Measurements from ENCODE around the gene PLEKHG5. TPM values are rescaled to one million over a fixed set of nuclear protein-coding genes. Genes with fewer than 3 reads are reported as not detected.
"Not testable (repeated sequence)": the region's sequence is repeated elsewhere in the genome, so short reads cannot be mapped to it uniquely, and the experiment has no call there.

Gene PLEKHG5
- polyA plus RNA-seq, 3 donors from 2014 or later, result 0.08 TPM; not detected in 2

GRCh38 chr1:6497215-6497866 lies 5.9 kb upstream of the PLEKHG5 start:
- Mint-ChIP-seq H3K27ac (peak overlapping the region in 1 of 6 donors; percentile 30), H3K9me3 (no peaks in the 10 kb centered on the region), H3K4me3 (peak overlapping the region; percentile 62 to 74 (median 71)), H3K27me3 (ENCODE audit: low read depth in 3 of 3) (peaks cover 3 to 11% (median 9%) of the 10 kb centered on the region in 3 donors), H3K4me1 (peaks cover 6 to 8% of the 10 kb centered on the region in 2 donors), H3K36me3 (no peaks in the 10 kb centered on the region)
- DNase-seq, result peak; percentile 35 to 48 (median 43)

- Mint-ChIP-seq H3K27ac (no peak overlapping the region), H3K4me1 (peaks cover 6 to 8% of the 10 kb centered on the region in 2 donors), H3K36me3 (no peaks in the 10 kb centered on the region), H3K9me3 (no peaks in the 10 kb centered on the region), H3K27me3 (ENCODE audit: low read depth in 3 of 3) (peaks cover 3 to 11% (median 9%) of the 10 kb centered on the region in 3 donors), H3K4me3 (peak overlapping the region in 4 of 5 donors; percentile 44 to 65 (median 56))
- DNase-seq, result no peak
Observed at GRCh38 chr1:6496890-6497214, 5.4 kb upstream of the PLEKHG5 start.

GRCh38 chr1:6496365-6496721 lies 4.9 kb upstream of the PLEKHG5 start:
- Mint-ChIP-seq H3K27me3 (ENCODE audit: low read depth in 3 of 3) (peaks cover 5 to 12% (median 11%) of the 10 kb centered on the region in 3 donors), H3K27ac (no peak overlapping the region), H3K9me3 (no peaks in the 10 kb centered on the region), H3K4me1 (peaks cover 10% of the 10 kb centered on the region in 2 donors), H3K36me3 (no peaks in the 10 kb centered on the region), H3K4me3 (peak overlapping the region; percentile 21 to 65 (median 56))
- DNase-seq, result no peak

DNA sequence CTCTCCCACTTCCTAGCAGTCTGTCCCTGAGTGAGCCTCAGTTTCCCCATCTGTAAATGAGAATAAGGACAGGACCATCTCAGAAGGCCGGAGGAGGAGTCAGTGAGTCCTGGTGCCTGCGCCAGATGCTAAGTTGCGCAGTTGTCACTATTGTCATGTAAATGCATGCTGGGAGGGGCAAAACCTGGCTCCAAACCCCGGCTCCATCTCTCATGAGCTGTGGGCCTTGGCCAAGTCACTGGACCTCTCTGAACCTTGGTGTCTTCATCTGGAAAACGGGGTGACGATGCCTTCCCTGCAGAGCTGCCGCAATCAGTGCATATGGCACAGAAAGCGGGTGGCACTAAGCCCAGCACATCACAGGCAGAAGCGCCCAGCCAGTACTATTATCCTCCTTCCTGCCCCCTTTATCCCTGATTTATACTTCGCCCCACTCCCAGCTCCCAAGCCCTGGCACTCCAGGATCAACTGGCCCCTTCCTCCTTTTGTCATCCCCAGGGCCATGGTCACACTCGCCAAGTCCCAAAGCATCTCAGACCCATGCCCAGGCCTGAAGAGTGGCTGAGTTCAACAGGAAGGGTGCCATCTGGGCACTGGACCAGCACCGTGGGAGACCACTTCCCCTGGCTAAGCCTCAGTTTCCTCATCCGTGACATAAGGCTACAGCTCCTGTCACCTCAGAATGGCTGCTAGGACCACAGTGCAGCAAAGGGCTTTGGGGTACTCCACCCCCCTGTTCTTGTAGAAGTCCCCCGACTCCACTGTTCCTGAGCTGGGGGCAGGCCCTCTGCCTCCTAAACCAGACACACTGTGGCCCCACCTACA lies 4.3 kb upstream of the PLEKHG5 start:
- H3K4me1 Mint-ChIP-seq, result peaks cover 11 to 14% of the 10 kb centered on the region in 2 donors
- H3K36me3 Mint-ChIP-seq, result no peaks in the 10 kb centered on the region
- H3K27me3 Mint-ChIP-seq (ENCODE audit: low read depth in 3 of 3), result peaks cover 10 to 14% (median 11%) of the 10 kb centered on the region in 3 donors
- H3K27ac Mint-ChIP-seq, result no peak overlapping the region
- no peak for DNase-seq
- H3K4me3 Mint-ChIP-seq, result peak overlapping the region in 4 of 5 donors; percentile 35 to 65 (median 50)
- H3K9me3 Mint-ChIP-seq, result no peaks in the 10 kb centered on the region

GRCh38 chr1:6495041-6495441 lies 3.6 kb upstream of the PLEKHG5 start:
- H3K36me3 Mint-ChIP-seq, result no peaks in the 10 kb centered on the region
- no peak overlapping the region for H3K4me3 Mint-ChIP-seq
- no peak overlapping the region for H3K27ac Mint-ChIP-seq
- no peak for DNase-seq
- H3K4me1 Mint-ChIP-seq, result peaks cover 13 to 14% of the 10 kb centered on the region in 2 donors
- peaks cover 10 to 11% (median 10%) of the 10 kb centered on the region in 3 donors for H3K27me3 Mint-ChIP-seq (ENCODE audit: low read depth in 3 of 3)
- no peaks in the 10 kb centered on the region for H3K9me3 Mint-ChIP-seq

GRCh38 chr1:6494627-6495026 lies 3.2 kb upstream of the PLEKHG5 start:
- H3K27ac Mint-ChIP-seq, result no peak overlapping the region
- H3K4me1 Mint-ChIP-seq, result peaks cover 13 to 14% of the 10 kb centered on the region in 2 donors
- H3K9me3 Mint-ChIP-seq, result no peaks in the 10 kb centered on the region
- H3K4me3 Mint-ChIP-seq, result no peak overlapping the region
- H3K27me3 Mint-ChIP-seq (ENCODE audit: low read depth in 3 of 3), result peaks cover 9 to 11% (median 10%) of the 10 kb centered on the region in 3 donors
- DNase-seq, result no peak
- no peaks in the 10 kb centered on the region for H3K36me3 Mint-ChIP-seq

DNA sequence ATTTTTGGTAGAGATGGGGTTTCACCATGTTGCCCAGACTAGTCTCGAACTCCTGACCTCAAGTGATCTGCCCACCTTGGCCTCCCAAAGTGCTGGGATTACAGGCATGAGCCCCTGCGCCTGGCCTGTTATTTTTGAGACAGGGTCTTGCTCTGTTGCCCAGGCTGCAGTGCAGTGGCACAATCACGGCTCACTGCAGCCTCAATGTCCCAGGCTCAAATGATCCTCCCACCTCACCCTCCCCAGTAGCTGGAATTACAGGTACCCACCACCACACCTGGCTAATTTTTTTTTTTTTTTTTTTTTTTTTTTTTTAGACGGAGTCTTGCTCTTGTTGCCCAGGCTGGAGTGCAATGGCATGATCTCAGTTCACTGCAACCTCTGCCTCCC lies 2.4 kb upstream of the PLEKHG5 start:
- H3K27ac Mint-ChIP-seq, H3K4me3 Mint-ChIP-seq: not testable (repeated sequence)

DNA sequence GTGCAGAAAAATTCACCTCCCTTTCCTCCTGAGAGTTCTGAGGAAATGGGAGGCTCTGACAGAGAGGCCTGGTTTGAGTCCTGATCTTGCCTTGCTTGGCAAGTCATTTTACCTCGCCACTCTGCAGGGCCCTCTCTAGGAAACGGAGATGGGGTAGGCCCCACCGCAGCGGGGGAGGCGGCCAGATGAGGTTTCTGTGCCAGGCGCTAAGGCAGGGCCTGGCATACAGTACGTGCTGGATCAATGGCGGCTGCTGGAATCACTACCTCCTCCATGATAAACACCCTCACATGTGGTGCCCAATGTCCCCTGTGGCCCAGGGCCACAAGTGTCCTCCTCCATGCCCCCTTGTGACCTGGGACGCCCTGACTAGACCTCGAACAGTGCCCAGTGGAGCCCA lies 499 bp upstream of the PLEKHG5 start:
- DNase-seq, result no peak
- H3K27ac Mint-ChIP-seq, result peak overlapping the region in 1 of 6 donors; percentile 62
- H3K4me1 Mint-ChIP-seq, result peaks cover 6 to 9% of the 10 kb centered on the region in 2 donors
- peaks cover 0 to 3% (median 0%) of the 10 kb centered on the region in 6 donors for H3K9me3 Mint-ChIP-seq
- H3K36me3 Mint-ChIP-seq, result no peaks in the 10 kb centered on the region
- H3K4me3 Mint-ChIP-seq, result peak overlapping the region in 3 of 5 donors; percentile 40 to 65 (median 41)
- H3K27me3 Mint-ChIP-seq (ENCODE audit: low read depth in 3 of 3), result peaks cover 5 to 10% (median 10%) of the 10 kb centered on the region in 3 donors

More for the DNA sequence above, 2.4 kb upstream of the PLEKHG5 start:
- peaks cover 13 to 14% of the 10 kb centered on the region in 2 donors for H3K4me1 Mint-ChIP-seq
- not testable (repeated sequence) for H3K9me3 Mint-ChIP-seq, DNase-seq, H3K36me3 Mint-ChIP-seq
- H3K27me3 Mint-ChIP-seq (ENCODE audit: low read depth in 3 of 3), result peaks cover 9 to 11% (median 10%) of the 10 kb centered on the region in 3 donors

DNA sequence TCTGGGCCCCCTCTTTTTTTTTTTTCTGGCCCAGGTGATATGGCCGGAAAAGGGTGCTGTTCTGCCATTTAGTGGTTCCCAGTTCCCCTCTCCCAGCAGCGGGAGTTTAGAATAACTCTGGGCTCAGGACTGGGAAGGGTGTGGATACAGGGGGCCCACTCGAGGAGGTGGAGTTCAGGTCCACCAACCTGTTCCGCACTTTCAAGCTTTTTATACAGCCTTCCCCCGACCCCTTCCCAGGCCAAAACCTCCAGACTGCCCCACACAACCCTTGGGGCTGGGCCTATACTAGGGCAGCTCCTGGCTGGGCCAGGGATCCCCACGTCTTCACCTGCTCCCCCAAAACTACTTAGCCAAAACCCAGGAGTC lies 402 bp downstream of the PLEKHG5 start:
- peaks cover 6 to 14% of the 10 kb centered on the region in 2 donors for H3K4me1 Mint-ChIP-seq
- peak overlapping the region in 1 of 6 donors; percentile 28 for H3K27ac Mint-ChIP-seq
- peak overlapping the region; percentile 4 to 65 (median 46) for H3K4me3 Mint-ChIP-seq

GRCh38 chr1:6490181-6491080 lies 1.0 kb downstream of the PLEKHG5 start:
- Mint-ChIP-seq H3K9me3 (peaks cover 0 to 3% (median 0%) of the 10 kb centered on the region in 6 donors), H3K4me1 (peaks cover 6 to 12% of the 10 kb centered on the region in 2 donors), H3K4me3 (peak overlapping the region; percentile 63 to 78 (median 65)), H3K36me3 (no peaks in the 10 kb centered on the region), H3K27me3 (ENCODE audit: low read depth in 3 of 3) (peaks cover 6 to 15% (median 10%) of the 10 kb centered on the region in 3 donors), H3K27ac (no peak overlapping the region)
- peak in 2 of 3 donors; percentile 18 to 26 for DNase-seq

More for the DNA sequence above, 402 bp downstream of the PLEKHG5 start:
- peaks cover 0 to 3% (median 0%) of the 10 kb centered on the region in 6 donors for H3K9me3 Mint-ChIP-seq
- peaks cover 6 to 14% (median 10%) of the 10 kb centered on the region in 3 donors for H3K27me3 Mint-ChIP-seq (ENCODE audit: low read depth in 3 of 3)
- DNase-seq, result no peak
- H3K36me3 Mint-ChIP-seq, result no peaks in the 10 kb centered on the region

- H3K27ac Mint-ChIP-seq, result no peak overlapping the region
- peak overlapping the region; percentile 57 to 78 (median 64) for H3K4me3 Mint-ChIP-seq
- peak; percentile 62 to 71 (median 70) for DNase-seq
- H3K9me3 Mint-ChIP-seq, result peaks cover 0 to 3% (median 0%) of the 10 kb centered on the region in 6 donors
- H3K4me1 Mint-ChIP-seq, result peaks cover 6 to 12% of the 10 kb centered on the region in 2 donors
- peaks cover 7 to 15% (median 11%) of the 10 kb centered on the region in 3 donors for H3K27me3 Mint-ChIP-seq (ENCODE audit: low read depth in 3 of 3)
- no peaks in the 10 kb centered on the region for H3K36me3 Mint-ChIP-seq
Observed at GRCh38 chr1:6489799-6490180, 1.7 kb downstream of the PLEKHG5 start.

DNA sequence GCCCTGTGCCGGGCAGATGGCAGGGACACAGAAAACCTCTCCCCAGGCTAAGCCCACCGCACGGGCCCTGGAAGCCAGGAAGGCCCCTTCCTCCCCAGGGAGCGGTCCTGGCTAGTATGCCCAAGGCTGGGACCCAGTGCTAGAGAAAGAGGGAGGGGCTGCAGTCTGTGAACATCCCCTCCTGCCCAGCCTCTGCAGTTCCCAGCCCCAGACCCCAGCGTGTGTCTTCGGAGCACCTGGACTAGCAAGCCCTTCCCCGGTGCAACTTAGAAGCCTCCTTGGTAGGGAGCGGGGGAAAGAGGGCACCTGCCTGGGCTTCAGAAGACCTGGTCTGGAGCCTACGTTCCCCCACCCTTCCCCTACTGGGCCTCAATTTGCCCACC lies 2.1 kb downstream of the PLEKHG5 start:
- H3K36me3 Mint-ChIP-seq, result no peaks in the 10 kb centered on the region
- H3K27me3 Mint-ChIP-seq (ENCODE audit: low read depth in 3 of 3), result peaks cover 9 to 13% (median 12%) of the 10 kb centered on the region in 3 donors
- peak overlapping the region in 1 of 5 donors; percentile 63 for H3K4me3 Mint-ChIP-seq

More for the DNA sequence above, 2.1 kb downstream of the PLEKHG5 start:
- H3K4me1 Mint-ChIP-seq, result peaks cover 6 to 12% of the 10 kb centered on the region in 2 donors
- H3K27ac Mint-ChIP-seq, result no peak overlapping the region
- H3K9me3 Mint-ChIP-seq, result peaks cover 0 to 3% (median 0%) of the 10 kb centered on the region in 6 donors
- no peak for DNase-seq
